Choroid plexus epithelial cell (primary cell): ENCODE measurements around the gene PANX3.

ENCODE experiments used
- DNase-seq: peaks from one replicate; pipeline ENCODE4 v3.0.0-alpha.2; 2010; ENCODE audit warnings: low read depth
- H3K4me3 ChIP-seq: 2 replicates; pipeline ENCODE4 v1.5.1; 2011; ENCODE audit warnings: low read depth, mild to moderate bottlenecking, control low read depth, low read length, moderate library complexity
- CTCF ChIP-seq: conservative IDR thresholded peaks from 2 replicates; pipeline ENCODE4 v1.5.1; 2011; ENCODE audit warnings: low read depth, mild to moderate bottlenecking, control low read depth, inconsistent platforms, low read length, moderate library complexity

Gene PANX3

GRCh38 chr11:124643042-124643604 is 31.9 kb downstream of the PANX3 start:
- no peak overlapping the region for H3K4me3 ChIP-seq
- DNase-seq: no peak
- no peak for TF ChIP-seq CTCF

GRCh38 chr11:124643605-124644425 is 32.6 kb downstream of the PANX3 start:
- DNase-seq: peak; percentile 97
- no peak for TF ChIP-seq CTCF
- no peak overlapping the region for H3K4me3 ChIP-seq

- peak; percentile 89 for DNase-seq
- peak overlapping the region; percentile 43 for H3K4me3 ChIP-seq
- peak; percentile 81 for TF ChIP-seq CTCF
These were observed 33.4 kb downstream of the PANX3 start for GRCh38 chr11:124644426-124645280.

- no peak for TF ChIP-seq CTCF
- H3K4me3 ChIP-seq: no peak overlapping the region
- DNase-seq: no peak
These were observed 34.9 kb downstream of the PANX3 start for GRCh38 chr11:124646148-124646547.

- no peak for TF ChIP-seq CTCF
- DNase-seq: no peak
- H3K4me3 ChIP-seq: no peak overlapping the region
These were observed 37.4 kb downstream of the PANX3 start for GRCh38 chr11:124648610-124649009.

- peak; percentile 75 for DNase-seq
- H3K4me3 ChIP-seq: no peak overlapping the region
- TF ChIP-seq CTCF: no peak
These were observed 45.8 kb downstream of the PANX3 start for GRCh38 chr11:124656774-124657630.
